GM19023 (cell line): ENCODE results near the gene ZNF423.

ENCODE experiments used
- ATAC-seq: cut with Tn5 transposase; IDR thresholded peaks from one replicate; pipeline ENCODE4 v1.9.1; 2021; ENCODE audit warnings: mild to moderate bottlenecking, moderate library complexity; ENCODE audit not compliant: unreplicated experiment

Gene ZNF423

DNA sequence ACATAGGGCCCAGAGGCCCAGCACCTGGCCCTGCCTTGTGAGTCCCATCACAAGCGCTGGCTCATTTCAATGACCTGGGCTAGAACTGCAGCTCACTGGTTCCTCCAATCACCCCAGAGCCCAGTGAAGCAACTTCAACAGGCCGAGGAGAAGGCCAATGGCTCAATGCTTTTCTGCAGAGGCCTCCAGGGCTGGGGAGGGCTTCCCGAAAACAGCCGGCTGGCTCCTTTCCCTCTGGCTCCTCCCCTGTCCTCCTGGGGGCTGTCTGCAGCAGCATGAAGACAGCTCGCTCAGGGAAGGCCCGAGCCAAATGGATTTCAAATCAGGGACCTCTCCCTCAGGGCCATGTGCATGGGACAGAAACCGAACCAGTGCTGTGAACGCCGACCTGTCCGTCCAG is 121.6 kb downstream of the ZNF423 start:
- ATAC-seq = no peak

DNA sequence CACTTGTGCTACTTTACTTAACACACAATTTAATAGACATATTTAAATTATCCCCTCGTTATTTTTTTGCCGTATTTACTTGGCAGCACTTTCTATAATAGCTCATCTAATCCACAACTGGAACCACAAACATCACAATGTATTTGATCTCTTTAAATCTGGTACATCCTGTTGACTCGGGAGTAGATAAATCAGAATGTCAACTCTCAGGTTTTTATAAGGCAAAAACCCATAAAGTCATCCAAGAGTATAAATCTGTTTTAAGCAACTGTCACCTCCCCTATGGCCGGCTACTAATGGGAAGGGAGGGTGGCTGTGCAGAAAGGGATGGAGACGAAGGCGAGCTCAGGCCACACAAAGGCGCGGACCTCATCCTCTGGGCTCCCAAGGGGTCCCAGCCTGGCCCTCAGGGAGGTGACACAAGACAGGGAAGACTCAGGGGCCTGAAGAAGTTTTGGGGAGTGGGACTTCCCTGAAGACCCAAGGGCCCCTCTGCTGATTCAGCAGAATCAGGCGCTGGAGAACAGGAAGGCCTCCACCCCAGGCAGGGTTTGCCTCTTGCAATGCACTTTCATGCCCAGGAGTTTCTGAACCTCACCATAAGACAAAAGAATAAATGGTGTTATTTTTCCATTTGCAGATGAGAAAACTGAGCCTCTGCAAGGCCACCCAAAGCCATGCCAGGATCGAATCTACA is 122.5 kb downstream of the ZNF423 start:
- no peak for ATAC-seq

DNA sequence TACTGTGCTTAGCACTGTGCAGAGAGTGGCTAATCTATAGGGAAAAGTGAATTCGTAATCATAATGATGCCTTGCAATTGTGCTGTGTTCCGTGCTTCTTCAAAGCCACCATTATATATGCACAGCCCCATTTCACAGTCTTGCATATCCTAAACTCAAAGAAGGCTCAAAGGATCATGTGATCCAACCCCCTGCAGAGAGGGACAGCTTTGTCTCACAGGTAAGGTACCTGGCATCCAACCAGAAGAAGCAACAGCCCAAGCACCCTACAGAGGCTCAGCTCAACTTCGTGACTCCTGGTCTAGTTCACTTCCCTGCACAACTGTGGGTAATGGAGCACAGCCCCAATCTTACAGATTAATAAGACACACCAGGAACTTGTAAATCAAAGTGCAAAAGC is 124.0 kb downstream of the ZNF423 start:
- ATAC-seq = no peak

DNA sequence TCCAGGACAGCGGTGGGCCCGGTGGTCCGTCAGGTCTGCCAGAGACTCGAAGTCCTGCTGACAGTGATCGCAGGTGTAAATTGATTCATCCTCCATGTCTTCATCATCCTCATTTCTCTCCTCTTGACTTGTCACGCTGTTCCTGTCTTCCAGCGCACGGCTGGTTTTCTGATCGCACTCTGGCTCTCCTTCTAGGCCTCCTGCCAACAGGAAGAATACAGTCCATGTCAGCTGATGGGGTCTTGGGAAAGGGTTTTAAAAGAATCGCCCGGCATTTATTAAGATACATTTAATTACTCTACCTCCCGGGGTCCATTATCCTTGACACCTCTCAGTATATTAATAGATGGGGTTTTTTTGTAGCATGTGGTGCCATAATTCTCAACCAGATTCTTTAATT is 125.1 kb downstream of the ZNF423 start:
- no peak for ATAC-seq

DNA sequence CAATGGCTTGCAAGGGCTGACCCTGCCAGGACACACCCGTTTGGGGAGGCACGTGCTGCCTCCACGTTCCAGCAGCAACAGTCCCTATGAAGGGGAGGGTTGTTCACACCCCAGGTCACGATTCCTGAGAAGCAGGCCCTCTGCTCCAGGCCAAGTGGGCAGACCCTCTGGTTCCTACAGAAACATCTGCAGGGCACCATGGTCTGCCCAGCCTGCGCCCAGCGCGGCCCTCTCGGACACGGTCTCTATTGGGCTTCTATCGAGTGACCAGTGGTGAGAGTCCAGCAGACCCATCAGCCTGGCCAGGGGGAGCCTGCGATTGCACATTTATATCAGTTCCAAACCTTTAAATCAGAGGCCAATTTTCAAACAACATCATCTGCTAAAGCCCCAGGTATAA is 128.3 kb downstream of the ZNF423 start:
- no peak for ATAC-seq

DNA sequence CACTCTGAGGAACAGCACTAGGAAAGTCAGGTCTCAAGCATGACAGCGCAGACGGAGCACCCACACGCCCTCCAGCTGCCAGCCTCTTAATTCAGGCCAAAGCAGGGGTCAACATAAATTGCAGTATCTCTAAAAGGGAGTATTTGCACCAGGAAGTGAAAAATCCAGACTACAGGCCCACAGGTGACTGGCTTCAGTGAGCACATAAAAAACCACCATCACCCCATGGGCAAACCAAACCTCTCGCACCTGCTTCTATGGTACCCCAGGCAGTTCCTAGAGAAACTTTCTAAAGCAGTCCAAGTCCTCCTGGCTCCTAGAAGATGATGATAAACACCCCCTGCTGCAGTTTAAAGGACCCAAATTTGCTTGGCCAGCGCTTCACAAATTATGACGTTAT is 129.8 kb downstream of the ZNF423 start:
- ATAC-seq = no peak

DNA sequence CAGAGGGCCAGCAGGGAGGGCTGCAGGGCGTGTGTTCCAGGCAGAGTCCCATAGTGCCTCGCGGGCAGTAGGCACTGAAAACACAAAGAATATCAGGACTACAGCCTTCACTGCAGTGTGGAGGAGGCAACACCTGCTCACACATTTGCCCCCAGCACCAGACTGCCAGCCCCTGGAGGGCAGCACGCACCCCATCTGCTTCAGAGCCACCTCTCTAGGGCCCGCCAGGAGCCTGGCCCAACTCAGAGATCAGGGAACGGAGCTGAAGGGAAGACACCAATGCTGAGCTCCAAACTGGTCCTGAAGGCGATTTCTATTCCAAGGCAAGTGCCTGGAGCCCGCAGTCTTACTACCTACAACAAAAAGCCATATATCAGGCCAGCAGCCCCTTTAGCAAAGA is 130.3 kb downstream of the ZNF423 start:
- no peak for ATAC-seq

DNA sequence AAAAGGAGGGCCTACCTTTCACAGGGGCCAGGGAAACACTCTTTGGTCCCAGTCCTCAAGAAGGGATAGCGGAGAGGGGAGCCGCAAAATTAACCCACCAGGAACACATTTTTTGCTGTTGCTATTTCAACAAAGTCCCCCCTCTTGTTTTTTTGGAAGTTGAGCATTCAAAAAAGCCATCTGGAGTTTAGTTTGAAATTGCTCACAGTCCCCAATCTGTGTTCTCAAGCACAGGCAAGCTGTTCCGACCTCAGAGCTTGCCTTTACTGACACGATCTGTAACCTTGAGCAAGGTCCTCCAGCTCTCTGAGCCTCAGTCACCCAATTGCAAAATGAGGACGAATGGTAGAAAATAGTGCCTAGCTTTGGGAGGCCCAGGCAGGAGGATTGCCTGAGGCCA is 131.1 kb downstream of the ZNF423 start:
- ATAC-seq = no peak

DNA sequence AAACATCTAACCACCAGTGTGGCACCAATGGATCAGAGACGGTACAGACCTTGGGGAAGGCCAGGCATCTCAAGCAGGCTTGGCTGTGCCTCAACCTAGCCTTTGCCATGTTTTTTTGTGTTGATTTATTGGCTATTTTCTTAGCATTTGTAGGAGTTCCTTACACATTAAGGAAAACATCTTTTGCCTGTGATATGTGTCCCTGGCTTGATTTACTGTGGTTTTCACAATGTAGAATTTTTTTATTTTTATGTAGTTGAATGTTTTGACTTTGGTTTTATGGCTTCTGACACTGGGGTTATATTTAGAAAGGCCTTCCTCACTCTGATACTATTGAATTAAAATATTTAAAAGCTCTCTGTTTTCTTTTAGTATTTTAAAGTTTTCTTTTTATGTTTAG is 132.6 kb downstream of the ZNF423 start:
- no peak for ATAC-seq

DNA sequence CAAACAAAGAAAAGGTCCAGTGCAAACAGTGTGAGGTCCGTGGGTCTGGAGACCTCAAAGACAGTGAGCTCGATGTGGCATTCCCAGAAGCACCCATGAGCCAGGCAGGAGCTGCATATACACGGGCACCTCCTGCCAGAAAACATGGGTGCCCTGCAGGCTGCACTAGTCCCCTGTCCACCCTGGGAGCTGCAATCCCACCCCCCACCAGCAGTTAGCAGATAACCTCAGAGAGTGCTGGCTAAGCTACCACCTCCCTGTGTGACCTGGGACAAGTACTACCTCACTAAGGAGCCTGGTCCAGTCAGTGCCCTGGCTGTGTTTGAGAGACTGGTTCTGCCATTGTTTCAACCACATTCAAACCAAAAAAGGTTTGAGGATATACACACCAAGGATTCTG is 135.7 kb downstream of the ZNF423 start:
- no peak for ATAC-seq

DNA sequence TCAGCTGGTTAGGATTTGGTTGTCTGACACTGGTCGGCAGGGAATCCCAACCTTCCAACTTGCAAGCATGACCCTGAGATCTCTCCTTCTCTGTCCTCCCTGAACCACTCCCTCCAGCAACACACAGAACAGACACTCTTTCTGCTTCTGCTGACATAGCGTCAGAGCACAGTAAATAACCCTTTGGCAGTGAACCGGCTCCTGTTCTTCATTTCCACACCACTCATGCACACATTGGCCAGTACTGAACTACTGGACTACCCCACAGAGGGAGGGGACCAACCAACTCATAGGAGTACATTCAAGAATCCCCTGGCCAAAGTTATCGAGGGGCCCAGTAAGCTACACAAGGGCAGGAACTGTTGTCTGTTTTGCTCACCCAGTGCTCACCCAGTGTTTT is 138.2 kb downstream of the ZNF423 start:
- ATAC-seq = no peak

DNA sequence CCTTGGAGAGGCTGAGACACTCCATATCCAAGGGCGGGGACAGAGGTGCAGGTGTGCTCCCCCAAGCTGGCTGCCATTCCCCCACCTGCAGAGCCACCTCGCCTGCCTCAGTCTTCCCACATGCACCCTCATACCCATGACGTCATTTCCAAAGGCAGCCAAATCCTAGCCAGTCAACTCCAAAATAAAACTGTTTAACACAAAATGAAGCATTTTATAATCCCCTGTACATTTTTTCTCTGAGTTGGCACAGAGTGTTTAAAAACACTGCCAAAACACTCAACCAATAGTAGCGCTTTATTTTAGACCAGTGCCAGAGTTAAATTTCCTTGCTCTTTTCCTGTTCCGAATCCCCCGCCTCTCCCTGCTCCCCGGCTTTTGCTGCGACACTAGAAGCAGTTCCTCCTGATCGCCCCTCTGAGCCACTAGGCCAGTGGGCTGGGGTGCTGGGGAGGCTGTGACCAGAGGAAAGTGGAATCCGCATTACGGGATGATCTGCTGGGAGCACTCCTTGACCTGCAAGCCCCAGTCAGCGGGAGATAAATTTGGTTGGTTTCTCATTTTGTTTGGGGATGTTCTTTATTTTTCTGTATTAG is 139.5 kb downstream of the ZNF423 start:
- no peak for ATAC-seq

DNA sequence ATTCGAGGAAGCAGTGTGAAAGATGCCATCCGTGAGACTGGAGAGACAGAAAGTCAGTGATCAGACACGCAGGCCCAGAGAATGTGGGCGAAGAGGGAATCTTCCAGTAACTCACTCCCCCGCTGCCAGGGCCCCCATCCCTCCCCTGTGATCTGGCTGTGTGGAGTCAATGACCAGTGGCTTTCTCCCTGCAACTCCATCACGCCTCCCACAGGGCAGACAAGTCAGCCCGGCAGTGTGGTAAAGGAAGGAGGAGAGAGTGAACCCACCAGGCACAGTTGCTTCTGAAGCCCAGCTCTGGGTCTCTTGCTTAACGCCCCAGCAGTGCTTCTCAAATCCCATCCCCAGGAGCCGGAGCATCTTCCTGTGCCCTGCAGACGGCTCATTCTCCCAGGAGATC is 142.1 kb downstream of the ZNF423 start:
- ATAC-seq = no peak

DNA sequence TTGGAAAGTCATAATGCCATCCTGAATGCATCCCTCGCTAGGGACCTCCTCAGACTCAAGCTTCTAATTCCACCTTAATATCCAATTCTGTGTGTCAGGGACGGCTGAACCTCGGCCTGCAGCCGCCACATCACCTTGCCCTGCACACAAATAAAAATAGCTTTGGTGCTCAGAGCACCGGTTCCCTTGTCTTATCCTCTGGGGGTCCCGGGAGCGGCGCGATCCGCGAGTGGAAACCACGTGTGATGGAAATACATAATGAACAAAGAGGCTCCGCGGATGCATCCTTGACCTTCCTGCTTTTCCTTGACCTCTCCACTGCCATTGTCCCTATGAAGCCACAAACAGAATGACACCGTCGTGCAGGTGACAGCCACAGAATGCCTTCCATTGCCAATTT is 143.4 kb downstream of the ZNF423 start:
- ATAC-seq = no peak

DNA sequence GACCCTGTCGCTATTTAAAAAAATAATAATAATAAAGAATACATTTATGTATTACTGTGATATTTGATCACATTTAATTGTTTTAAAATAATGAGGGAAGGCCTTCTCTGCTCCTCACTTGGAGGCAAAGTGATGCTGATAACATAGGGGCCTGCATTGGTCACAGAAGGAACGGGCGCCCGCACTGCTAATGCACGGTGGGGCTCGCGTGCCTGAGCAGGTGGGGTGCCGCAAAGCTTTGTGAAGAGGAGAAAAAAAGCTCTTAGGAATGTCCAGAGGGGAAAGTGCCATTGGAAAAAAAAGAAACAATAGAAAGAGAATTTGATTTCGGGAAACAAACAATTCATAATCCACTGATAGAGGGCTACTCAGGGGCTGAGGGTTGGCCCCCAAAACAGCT is 143.8 kb downstream of the ZNF423 start:
- no peak for ATAC-seq

DNA sequence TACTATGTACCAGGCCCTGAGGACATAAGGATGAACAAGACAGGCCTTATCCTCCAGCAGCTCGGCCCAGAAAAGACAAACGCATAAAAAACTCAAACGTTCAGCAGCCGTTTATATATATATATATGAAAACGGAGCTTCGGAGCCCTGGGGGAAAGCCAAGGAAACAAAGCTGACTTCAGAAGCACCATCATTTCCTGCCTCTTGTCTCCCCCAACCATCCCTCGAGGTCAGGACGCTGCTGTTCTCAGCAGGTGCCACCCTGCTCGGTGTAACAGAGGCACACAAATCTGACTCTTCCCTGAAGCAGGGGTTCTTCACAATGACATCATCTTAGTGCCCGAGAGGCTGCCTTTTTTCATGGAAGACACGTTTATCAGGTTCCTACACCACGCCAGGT is 146.9 kb downstream of the ZNF423 start:
- no peak for ATAC-seq

DNA sequence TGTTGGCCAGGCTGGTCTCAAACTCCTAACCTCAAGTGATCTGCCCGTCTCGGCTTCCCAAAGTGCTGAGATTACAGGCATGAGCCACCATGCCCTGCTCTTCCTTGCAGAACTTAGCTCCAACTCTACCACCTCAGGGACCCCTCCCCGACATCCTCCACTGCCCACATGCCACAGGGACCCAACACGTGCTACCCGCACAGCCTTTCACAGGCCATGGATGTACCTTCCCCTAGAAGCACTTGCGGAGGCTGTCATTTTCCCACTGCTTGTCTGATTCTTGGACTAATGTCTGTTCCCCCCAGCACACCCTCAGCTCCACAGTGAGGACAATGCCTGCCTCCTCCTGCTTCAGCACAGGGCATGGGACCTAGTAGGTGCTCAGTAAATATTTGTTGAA is 147.4 kb downstream of the ZNF423 start:
- ATAC-seq = no peak

DNA sequence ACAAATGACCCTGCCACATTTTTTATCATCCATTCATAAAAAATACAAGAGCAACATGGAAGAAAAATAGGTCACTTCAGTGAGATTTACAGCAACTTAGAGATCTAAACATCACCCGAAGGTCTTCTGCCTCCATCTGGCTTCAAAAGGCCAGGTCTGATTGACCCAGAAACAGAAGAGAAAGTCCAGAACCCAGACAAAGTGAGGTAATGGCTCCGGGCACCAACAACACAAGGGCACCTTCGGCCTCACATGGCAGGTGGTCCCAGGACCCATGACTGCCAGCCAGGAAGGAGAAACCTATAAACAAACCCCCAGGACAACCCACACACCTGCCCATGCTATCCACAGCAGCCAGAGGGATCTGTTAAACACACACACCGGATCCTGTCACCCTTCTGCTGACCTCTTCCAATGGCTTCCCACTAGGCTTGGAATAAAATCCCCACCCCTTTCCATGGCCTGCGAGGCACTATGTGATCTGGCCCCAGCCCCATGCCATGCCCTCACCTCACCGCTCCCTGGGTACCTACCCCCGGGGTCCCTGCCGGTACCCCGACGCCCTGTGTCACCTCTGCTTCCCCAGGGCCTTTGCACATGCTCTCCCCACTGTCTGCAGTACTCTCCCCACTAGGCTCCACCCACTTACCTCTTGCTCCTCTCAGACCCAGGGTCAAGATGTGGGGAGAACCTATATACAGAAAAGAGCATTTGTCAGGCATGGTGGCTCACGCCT is 149.1 kb downstream of the ZNF423 start:
- no peak for ATAC-seq

DNA sequence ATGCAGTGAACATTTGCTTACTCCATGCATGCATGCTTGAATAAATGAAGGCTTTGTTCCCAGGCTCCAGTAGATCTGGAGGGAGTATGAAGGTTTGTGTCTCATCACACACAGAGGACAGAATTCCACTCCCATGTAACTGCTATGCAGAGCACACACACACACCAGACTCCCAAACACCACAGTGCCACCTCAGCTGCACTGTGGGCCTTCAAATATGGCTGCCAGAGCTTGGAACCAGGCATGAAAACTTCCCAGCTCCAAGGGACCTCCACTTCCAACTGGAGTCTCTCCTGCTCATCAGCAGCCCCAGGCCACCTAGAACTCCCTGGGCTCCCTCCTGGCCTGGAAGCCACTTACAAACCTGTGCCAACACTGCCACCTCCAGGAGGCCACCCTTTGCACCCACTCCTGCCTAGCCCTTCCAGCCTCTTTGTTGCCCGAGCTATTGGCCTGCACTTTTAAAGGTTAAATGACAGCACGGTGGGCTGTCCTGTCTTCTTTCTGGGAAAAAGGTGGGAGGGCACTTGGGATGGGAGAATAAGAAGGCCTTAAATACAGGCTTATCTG is 151.2 kb downstream of the ZNF423 start:
- ATAC-seq = no peak

DNA sequence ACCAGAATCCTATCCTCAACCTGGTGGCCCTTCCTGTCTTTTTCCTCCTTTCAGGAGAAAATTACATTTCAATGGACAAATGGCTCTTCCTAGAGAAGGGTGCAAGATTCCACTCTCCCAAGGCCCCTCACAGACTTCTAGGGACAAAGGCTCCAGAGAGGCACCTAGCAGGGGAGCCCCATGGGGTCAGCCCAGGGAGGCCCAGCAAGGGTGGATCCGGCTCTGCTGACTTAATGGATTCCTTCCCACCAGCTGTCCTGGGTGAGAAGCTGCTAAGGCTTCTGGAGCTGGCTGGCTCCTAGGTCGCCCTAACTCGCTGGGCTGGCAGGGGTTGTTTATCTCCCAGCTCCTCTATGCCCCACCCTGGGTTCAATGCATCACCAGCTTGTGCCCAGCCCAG is 152.4 kb downstream of the ZNF423 start:
- no peak for ATAC-seq

DNA sequence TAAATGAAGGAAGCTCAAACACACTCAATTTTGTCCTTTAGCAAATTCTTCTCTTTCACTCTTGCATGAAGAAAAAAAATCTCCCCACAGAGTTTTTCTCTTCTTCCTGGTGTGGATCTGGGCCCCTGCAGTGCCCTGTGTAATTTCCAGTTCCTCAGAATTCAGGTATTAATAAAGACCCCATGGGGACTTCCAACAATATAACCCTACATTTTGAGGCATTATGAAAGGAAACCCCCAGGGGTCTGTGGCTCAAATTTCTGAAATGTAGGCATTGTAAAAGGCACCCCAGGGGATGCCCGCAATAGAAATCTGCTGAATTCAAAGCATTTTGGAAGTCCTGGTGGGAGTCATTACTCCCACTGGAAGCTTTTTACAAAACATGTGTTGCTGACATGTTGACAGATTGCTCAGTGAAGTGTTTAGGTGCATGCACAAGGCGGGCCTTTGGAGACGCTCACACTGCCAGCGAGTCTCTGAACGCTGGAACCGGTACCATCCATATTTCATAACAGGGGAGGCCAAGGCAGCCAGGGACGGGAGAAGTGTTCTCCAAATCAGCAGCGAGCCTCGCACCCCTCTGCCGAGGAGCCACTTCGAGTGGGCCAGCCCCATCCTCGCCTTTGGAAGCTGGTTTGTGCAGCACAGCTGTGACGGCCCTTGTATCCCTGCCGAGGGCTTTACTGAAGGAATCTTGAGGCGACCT is 154.0 kb downstream of the ZNF423 start:
- no peak for ATAC-seq
